ENCODE results near the gene LTBR. TPM values are rescaled to one million over a fixed set of nuclear protein-coding genes. Genes with fewer than 3 reads are reported as not detected.

LTBR gene
- total RNA-seq, 1 experiment from 2014 or later: 3.1 TPM

DNA sequence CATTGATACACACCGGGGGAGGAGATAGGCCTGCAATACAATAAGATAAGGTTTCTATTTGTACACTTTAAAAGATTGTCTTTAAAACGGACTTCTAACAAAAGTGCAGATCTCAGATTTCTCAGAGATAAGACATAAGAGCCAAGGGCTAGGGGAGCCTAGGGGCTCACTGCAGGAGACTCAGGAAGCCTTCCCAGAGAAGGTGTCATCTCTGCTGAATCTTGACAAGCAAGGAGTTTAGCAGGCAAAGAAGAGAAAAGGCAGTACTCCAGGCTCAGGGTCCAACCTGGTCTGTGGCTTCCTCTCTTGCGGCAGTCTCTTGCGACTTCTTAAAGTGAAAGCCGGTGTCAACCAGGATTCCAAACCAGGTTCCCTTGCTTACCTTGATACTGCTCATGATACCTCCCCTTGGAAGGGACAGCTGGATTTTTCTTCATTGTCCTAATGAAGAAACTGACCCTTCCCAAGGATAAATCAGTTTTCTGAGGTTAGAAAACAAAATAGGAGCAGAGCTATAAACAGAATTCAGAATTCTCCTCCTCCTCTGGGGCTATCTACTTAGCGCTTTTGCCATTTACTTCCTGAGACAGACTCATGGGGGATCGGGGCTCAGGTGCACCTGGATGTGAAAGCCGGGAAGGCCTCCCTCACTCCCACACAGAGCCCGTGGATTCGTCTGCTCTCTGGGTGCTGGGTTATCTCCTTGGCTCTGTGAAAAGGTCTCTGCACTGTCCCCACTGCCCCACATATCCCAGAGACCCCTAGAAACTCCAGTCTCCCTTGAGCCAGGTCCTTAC is 6.9 kb upstream of the LTBR start:
- in situ Hi-C loops (cut with HindIII; ENCODE audit: low pct_unique_long_range_greater_than_20kb, low sequenced_read_pairs): no loop called here
- intact Hi-C loops (cut with micrococcal nuclease; ENCODE audit: unreplicated experiment): no loop called here
- no peak for TF ChIP-seq SIN3A (IDR thresholded peaks at IDR 0.05; ENCODE audit: borderline replicate concordance, insufficient read depth, low read depth, low read length)
- TF ChIP-seq, protein P1, sequence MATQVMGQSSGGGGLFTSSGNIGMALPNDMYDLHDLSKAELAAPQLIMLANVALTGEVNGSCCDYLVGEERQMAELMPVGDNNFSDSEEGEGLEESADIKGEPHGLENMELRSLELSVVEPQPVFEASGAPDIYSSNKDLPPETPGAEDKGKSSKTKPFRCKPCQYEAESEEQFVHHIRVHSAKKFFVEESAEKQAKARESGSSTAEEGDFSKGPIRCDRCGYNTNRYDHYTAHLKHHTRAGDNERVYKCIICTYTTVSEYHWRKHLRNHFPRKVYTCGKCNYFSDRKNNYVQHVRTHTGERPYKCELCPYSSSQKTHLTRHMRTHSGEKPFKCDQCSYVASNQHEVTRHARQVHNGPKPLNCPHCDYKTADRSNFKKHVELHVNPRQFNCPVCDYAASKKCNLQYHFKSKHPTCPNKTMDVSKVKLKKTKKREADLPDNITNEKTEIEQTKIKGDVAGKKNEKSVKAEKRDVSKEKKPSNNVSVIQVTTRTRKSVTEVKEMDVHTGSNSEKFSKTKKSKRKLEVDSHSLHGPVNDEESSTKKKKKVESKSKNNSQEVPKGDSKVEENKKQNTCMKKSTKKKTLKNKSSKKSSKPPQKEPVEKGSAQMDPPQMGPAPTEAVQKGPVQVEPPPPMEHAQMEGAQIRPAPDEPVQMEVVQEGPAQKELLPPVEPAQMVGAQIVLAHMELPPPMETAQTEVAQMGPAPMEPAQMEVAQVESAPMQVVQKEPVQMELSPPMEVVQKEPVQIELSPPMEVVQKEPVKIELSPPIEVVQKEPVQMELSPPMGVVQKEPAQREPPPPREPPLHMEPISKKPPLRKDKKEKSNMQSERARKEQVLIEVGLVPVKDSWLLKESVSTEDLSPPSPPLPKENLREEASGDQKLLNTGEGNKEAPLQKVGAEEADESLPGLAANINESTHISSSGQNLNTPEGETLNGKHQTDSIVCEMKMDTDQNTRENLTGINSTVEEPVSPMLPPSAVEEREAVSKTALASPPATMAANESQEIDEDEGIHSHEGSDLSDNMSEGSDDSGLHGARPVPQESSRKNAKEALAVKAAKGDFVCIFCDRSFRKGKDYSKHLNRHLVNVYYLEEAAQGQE (IDR thresholded peaks at IDR 0.05; ENCODE audit: insufficient read depth in 1 of 2, low read depth in 2 of 2, low read length in 1 of 2): no peak
- no peak for TF ChIP-seq POLR2AphosphoS5 (IDR thresholded peaks at IDR 0.05; ENCODE audit: low read depth, low read length)
- no peak for TF ChIP-seq TCF7L2 (IDR thresholded peaks at IDR 0.05; ENCODE audit: low read depth, low read length)
- TF ChIP-seq, protein P2, sequence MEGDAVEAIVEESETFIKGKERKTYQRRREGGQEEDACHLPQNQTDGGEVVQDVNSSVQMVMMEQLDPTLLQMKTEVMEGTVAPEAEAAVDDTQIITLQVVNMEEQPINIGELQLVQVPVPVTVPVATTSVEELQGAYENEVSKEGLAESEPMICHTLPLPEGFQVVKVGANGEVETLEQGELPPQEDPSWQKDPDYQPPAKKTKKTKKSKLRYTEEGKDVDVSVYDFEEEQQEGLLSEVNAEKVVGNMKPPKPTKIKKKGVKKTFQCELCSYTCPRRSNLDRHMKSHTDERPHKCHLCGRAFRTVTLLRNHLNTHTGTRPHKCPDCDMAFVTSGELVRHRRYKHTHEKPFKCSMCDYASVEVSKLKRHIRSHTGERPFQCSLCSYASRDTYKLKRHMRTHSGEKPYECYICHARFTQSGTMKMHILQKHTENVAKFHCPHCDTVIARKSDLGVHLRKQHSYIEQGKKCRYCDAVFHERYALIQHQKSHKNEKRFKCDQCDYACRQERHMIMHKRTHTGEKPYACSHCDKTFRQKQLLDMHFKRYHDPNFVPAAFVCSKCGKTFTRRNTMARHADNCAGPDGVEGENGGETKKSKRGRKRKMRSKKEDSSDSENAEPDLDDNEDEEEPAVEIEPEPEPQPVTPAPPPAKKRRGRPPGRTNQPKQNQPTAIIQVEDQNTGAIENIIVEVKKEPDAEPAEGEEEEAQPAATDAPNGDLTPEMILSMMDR (IDR thresholded peaks at IDR 0.05): no peak
- peaks cover 57% of the 10 kb centered on the region for H3K4me1 ChIP-seq (ENCODE audit: control insufficient read depth, insufficient read depth, low read length)
- no peaks in the 10 kb centered on the region for H3K36me3 ChIP-seq (ENCODE audit: control insufficient read depth, insufficient read depth, low read length)
- ATAC-seq (no peak), DNase-seq (ENCODE audit: low read depth, low spot score) (no peak)
- POLR2A ChIA-PET: no interaction called here
- no peaks in the 10 kb centered on the region for H3K27me3 ChIP-seq (ENCODE audit: control insufficient read depth, insufficient read depth, low read length)
- no peak overlapping the region for H3K4me3 ChIP-seq (ENCODE audit: low read depth in 2 of 2, low read length in 2 of 2)
- no TSS peak for BruUV-seq (replicated peaks)
- CTCF ChIA-PET: interaction anchor here (1.1 kb wide), 1 partner anchor 89 kb away, joined by 4 read pairs; no protein-coding TSS in a partner anchor
- peak overlapping the region; percentile 95 for H3K27ac ChIP-seq (ENCODE audit: low read length)
- no peaks in the 10 kb centered on the region for H3K9me3 ChIP-seq (ENCODE audit: control insufficient read depth, insufficient read depth, low read depth, low read length)

DNA sequence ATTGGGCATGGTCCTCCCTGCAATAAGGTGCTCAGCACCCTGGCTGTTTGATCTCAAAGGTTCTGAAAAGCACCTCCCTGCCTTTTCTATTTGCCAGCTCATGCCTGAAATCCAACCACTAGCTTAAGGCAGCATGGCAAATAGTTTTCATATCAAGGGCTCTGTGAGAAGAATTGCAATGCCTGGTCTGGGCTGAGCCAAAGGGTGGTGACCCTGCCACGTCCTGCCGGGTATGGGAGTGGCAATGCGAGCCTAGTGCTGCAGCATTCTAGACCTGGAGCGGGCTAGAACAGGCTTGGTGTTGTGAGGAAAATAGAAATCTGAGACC is 6.3 kb upstream of the LTBR start:
- BruUV-seq (replicated peaks): no TSS peak
- no peak overlapping the region for H3K4me3 ChIP-seq (ENCODE audit: low read depth in 2 of 2, low read length in 2 of 2)
- ChIA-PET POLR2A (no interaction called here), CTCF (interaction anchor here (1.1 kb wide), 1 partner anchor 88 kb away, joined by 4 read pairs; no protein-coding TSS in a partner anchor)
- in situ Hi-C loops (cut with HindIII; ENCODE audit: low pct_unique_long_range_greater_than_20kb, low sequenced_read_pairs): no loop called here
- H3K27ac ChIP-seq (ENCODE audit: low read length): peak overlapping the region; percentile 95; the same call in 1 of the 2 replicates
- ATAC-seq (no peak), DNase-seq (ENCODE audit: low read depth, low spot score) (no peak)
- no peak for TF ChIP-seq POLR2AphosphoS5 (IDR thresholded peaks at IDR 0.05; ENCODE audit: low read depth, low read length)
- no peak for TF ChIP-seq SIN3A (IDR thresholded peaks at IDR 0.05; ENCODE audit: borderline replicate concordance, insufficient read depth, low read depth, low read length)
- TF ChIP-seq, protein P1 (IDR thresholded peaks at IDR 0.05; ENCODE audit: insufficient read depth in 1 of 2, low read depth in 2 of 2, low read length in 1 of 2): no peak
- TF ChIP-seq, protein P2 (IDR thresholded peaks at IDR 0.05): no peak
- no peak for TF ChIP-seq TCF7L2 (IDR thresholded peaks at IDR 0.05; ENCODE audit: low read depth, low read length)
- no peaks in the 10 kb centered on the region for H3K27me3 ChIP-seq (ENCODE audit: control insufficient read depth, insufficient read depth, low read length)
- no peaks in the 10 kb centered on the region for H3K9me3 ChIP-seq (ENCODE audit: control insufficient read depth, insufficient read depth, low read depth, low read length)
- intact Hi-C loops (cut with micrococcal nuclease; ENCODE audit: unreplicated experiment): no loop called here
- H3K36me3 ChIP-seq (ENCODE audit: control insufficient read depth, insufficient read depth, low read length): no peaks in the 10 kb centered on the region
- peaks cover 52% of the 10 kb centered on the region for H3K4me1 ChIP-seq (ENCODE audit: control insufficient read depth, insufficient read depth, low read length)
